LNCAP (cell line): ENCODE data around the gene PTPN5.

ENCODE experiments used
- TF ChIP-seq, protein P1 (sequence below): fragments of 450-650 bp; IDR thresholded peaks from 2 replicates; pipeline ENCODE4 v1.5.1; 2017; ENCODE audit warnings: mild to moderate bottlenecking

Gene PTPN5

GRCh38 chr11:18771266-18772035 lies 20.1 kb downstream of the PTPN5 start:
- TF ChIP-seq, protein P1, sequence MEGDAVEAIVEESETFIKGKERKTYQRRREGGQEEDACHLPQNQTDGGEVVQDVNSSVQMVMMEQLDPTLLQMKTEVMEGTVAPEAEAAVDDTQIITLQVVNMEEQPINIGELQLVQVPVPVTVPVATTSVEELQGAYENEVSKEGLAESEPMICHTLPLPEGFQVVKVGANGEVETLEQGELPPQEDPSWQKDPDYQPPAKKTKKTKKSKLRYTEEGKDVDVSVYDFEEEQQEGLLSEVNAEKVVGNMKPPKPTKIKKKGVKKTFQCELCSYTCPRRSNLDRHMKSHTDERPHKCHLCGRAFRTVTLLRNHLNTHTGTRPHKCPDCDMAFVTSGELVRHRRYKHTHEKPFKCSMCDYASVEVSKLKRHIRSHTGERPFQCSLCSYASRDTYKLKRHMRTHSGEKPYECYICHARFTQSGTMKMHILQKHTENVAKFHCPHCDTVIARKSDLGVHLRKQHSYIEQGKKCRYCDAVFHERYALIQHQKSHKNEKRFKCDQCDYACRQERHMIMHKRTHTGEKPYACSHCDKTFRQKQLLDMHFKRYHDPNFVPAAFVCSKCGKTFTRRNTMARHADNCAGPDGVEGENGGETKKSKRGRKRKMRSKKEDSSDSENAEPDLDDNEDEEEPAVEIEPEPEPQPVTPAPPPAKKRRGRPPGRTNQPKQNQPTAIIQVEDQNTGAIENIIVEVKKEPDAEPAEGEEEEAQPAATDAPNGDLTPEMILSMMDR = no peak

DNA sequence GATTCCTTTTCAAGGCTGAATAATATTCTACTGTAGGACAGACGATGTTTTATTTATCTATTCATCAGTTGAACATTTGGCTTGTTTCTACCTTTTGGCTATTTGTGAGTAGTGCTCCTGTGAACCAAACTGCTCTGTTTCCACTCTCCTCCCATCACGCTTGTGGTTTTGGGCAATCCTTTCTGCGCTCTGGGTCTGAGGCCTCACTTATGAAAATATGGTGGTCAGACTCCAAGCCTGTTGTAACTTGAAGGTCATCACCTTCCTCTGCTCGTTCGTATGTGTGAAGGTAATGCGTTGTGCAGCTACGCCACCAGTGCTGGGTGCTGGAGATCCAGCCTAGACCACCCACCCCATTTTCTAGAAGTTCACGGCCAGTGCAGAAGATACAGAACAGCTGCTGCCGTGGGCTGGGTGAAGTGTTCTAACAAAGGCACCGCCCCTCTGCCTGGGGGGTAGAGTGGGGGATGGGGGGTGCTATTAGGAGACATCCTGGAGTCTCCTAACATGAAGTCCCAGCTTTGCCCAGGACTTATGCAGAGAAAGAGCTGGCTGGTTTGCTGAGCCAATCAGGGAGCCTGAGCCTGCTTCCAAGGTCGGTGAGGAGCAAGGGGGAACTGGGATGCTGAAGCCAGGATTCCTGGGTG lies 21.0 kb downstream of the PTPN5 start:
- TF ChIP-seq, protein P1 = no peak

- TF ChIP-seq, protein P1 = no peak
Measured at GRCh38 chr11:18769802-18770456, 21.7 kb downstream of the PTPN5 start.

GRCh38 chr11:18768978-18769377 lies 22.6 kb downstream of the PTPN5 start:
- TF ChIP-seq, protein P1 = no peak

- TF ChIP-seq, protein P1 = no peak
Measured at GRCh38 chr11:18768472-18768901, 23.1 kb downstream of the PTPN5 start.

DNA sequence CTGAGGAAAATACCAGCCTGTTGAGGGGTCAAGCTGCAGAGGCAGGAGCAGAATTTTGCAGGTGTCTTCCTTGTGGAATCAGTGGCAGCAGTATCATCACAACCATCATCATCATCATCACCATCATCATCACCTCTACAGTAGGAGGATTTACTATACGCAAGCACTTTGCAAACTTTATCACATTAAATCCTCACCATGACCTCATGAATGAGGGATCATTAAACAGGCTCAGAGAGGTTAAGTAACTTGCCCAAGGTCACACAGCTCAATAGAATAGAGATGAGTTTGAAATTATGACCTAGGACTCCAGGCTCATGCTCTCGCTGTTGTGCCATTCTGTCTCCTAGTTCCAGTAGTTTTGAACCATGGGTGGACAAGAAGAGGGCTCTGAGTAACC lies 25.6 kb downstream of the PTPN5 start:
- TF ChIP-seq, protein P1 = no peak

DNA sequence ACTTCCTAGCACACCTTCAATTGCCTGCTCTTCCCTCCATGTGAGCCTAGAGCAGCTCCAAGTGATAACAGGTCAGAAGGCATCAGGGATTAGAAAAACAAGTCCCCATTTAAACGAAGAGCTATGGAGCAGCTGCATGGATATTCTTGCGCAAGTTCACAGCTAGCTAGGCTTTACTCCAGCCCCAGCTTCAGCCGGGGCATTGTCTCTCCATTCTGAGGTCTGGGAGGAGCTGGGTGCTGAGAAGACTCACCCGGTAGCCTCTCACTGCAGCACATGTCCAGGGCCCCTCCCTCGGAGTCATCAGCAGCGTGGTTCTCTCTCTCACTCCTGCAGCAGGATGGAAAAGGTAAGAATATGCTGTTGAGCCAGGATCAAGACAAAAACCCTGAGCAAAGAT lies 26.0 kb downstream of the PTPN5 start:
- TF ChIP-seq, protein P1 = no peak
